GM19238 (cell line): ENCODE measurements around the gene RGPD6.
"Not testable (repeated sequence)": the region's sequence is repeated elsewhere in the genome, so short reads cannot be mapped to it uniquely, and the experiment has no call there.

Source experiments
- DNase-seq: peaks from one replicate; pipeline ENCODE4 v3.0.0; 2011; ENCODE audit warnings: low spot score; ENCODE audit not compliant: insufficient read length

Gene RGPD6

GRCh38 chr2:110576763-110577416 lies at the start of gene RGPD6:
Gene RGPD6 (minus strand): TSS chr2:110577222. CDS start chr2:110577024, 198 bp downstream.
- DNase-seq = not testable (repeated sequence)

- DNase-seq = not testable (repeated sequence)
Measured at GRCh38 chr2:110619326-110619939, 42.4 kb upstream of the RGPD6 start.

- not testable (repeated sequence) for DNase-seq
Measured at GRCh38 chr2:110613927-110614326, 36.9 kb upstream of the RGPD6 start.

- not testable (repeated sequence) for DNase-seq
Measured at GRCh38 chr2:110610613-110611250, 33.7 kb upstream of the RGPD6 start.

GRCh38 chr2:110609843-110610612 lies 33.0 kb upstream of the RGPD6 start:
- DNase-seq = not testable (repeated sequence)

GRCh38 chr2:110608788-110609502 lies 31.9 kb upstream of the RGPD6 start:
- DNase-seq = not testable (repeated sequence)

GRCh38 chr2:110605057-110605456 lies 28.0 kb upstream of the RGPD6 start:
- not testable (repeated sequence) for DNase-seq

- DNase-seq = not testable (repeated sequence)
Measured at GRCh38 chr2:110603917-110604591, 27.0 kb upstream of the RGPD6 start.

GRCh38 chr2:110602139-110602538 lies 25.1 kb upstream of the RGPD6 start:
- DNase-seq = not testable (repeated sequence)

GRCh38 chr2:110591973-110592372 lies 15.0 kb upstream of the RGPD6 start:
- not testable (repeated sequence) for DNase-seq

- not testable (repeated sequence) for DNase-seq
Measured at GRCh38 chr2:110589677-110590330, 12.8 kb upstream of the RGPD6 start.

- not testable (repeated sequence) for DNase-seq
Measured at GRCh38 chr2:110588520-110588919, 11.5 kb upstream of the RGPD6 start.

- not testable (repeated sequence) for DNase-seq
Measured at GRCh38 chr2:110579216-110579965, 2.4 kb upstream of the RGPD6 start.

GRCh38 chr2:110578429-110578828 lies 1.4 kb upstream of the RGPD6 start:
- DNase-seq = not testable (repeated sequence)

- not testable (repeated sequence) for DNase-seq
Measured at GRCh38 chr2:110499755-110500377, 77.2 kb downstream of the RGPD6 start.

- not testable (repeated sequence) for DNase-seq
Measured at GRCh38 chr2:110496027-110496426, 81.0 kb downstream of the RGPD6 start.

GRCh38 chr2:110494488-110494887 lies 82.5 kb downstream of the RGPD6 start:
- DNase-seq = not testable (repeated sequence)

- DNase-seq = not testable (repeated sequence)
Measured at GRCh38 chr2:110488991-110489390, 88.0 kb downstream of the RGPD6 start.

GRCh38 chr2:110482697-110483096 lies 94.3 kb downstream of the RGPD6 start:
- DNase-seq = not testable (repeated sequence)
